GM18951 (cell line): ENCODE measurements around the gene GALNS.

Source experiments
- POLR2A ChIP-seq: IDR thresholded peaks from 4 replicates; pipeline ENCODE4 v1.6.1; 2011; ENCODE audit warnings: mild to moderate bottlenecking; ENCODE audit not compliant: insufficient read length, insufficient read depth; ENCODE audit errors: extremely low read depth
- in situ Hi-C: fragments of 300-500 bp; cut with MboI; formaldehyde crosslinking; loops from one replicate; pipeline ENCODE4 v1.12.0; 2022; ENCODE audit warnings: low sequenced_read_pairs, mixed read lengths, inconsistent platforms; ENCODE audit not compliant: unreplicated experiment

Gene GALNS

DNA sequence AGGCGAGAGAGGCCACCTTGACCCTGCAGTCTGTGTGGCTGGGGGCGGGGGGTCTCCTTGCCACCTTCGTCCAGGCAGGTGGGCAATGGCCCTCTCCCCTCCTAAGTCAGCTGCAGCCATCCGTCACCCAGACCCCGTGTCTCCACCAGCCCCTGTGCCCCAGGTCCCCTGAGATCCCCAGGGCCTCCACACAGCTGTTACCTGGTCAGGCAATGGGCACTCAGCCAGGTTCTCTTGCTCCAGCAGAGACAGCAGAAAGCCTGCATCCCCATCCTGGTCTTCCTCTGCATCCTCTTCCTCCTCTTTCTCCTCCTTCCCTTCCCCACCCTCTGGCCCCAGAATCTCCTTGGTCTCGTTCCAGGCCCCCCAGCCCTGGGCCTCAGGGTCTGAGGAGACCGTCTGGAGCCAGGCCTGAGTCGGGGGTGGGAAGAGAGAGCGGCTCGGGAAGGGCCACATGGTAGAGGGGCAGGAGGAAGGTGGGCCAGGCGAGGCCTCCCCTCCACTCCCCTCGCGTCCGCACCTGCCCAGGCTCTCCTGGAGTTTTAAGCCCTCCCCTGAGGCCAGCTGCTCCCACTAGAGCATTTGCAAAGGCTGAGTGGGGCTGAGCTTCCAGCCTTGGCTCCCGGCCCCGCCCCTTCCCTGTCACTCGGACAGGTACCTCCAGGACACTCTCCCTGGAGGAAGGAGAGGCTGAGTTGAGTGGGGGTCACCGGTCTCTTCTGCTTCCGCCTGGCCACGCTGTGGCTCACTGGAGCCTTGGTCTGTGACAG, 9.6 kb upstream of the GALNS start, which contains the start of gene PABPN1L:
PABPN1L (minus strand) TSS at position 510 of the 770 bp plus-strand sequence; CDS start at position 456, 54 bp downstream.
- in situ Hi-C loops, result no loop called here
- no peak for TF ChIP-seq POLR2A

- in situ Hi-C loops, result no loop called here
- no peak for TF ChIP-seq POLR2A
Measured at GRCh38 chr16:88865742-88866141, 9.0 kb upstream of the GALNS start.

- no peak for TF ChIP-seq POLR2A
- in situ Hi-C loops, result no loop called here
Measured at GRCh38 chr16:88865310-88865709, 8.6 kb upstream of the GALNS start.

GRCh38 chr16:88864521-88864920, 7.8 kb upstream of the GALNS start:
- TF ChIP-seq POLR2A, result no peak
- in situ Hi-C loops, result no loop called here

DNA sequence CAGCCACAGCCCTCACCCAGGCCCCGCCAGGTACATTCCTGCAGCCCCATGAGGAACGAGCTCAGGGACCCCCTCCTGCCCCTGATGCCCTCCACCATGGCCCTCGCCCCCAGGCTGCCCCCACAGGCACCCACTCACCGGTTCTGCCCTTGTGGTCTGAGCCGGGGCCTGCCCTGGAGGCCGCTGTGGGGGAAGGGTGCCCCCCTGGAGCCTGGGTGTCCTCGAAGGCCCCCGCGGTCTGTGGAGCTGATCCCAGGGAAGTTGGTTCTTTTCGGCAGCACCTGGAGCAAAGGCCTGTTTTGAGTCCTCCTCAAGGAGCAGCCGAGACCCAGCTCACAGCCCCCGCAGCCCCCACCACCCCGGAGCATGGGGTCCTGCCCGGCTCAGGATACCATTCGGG, 7.4 kb upstream of the GALNS start:
- no peak for TF ChIP-seq POLR2A
- in situ Hi-C loops, result no loop called here

DNA sequence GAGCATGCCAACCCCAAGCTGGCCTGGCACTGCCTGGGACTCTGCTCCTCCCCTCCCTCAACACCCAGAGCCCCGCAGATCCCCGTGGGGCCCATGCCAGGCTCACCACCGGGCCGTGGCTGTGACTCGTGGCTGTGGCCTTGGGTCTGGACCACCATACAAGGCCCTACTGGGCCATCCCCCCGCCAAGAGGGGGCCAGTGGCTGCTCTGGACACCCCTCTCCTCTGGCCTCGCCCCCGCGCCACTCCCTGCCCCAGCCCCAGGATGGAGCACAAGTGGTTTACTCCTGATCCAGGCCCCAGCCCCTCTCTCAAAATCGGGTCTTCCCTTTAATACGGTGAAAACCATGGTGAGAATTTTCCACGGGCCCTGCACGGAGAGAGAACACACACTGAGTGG, 6.7 kb upstream of the GALNS start:
- in situ Hi-C loops, result no loop called here
- TF ChIP-seq POLR2A, result no peak

- in situ Hi-C loops, result no loop called here
Measured at GRCh38 chr16:88862968-88863367, 6.2 kb upstream of the GALNS start.

GRCh38 chr16:88861359-88861758, 4.6 kb upstream of the GALNS start:
- in situ Hi-C loops, result no loop called here
- no peak for TF ChIP-seq POLR2A

More at GRCh38 chr16:88862968-88863367, 6.2 kb upstream of the GALNS start:
- no peak for TF ChIP-seq POLR2A

- no peak for TF ChIP-seq POLR2A
- in situ Hi-C loops, result no loop called here
Measured at GRCh38 chr16:88859381-88860091, 2.8 kb upstream of the GALNS start.

- in situ Hi-C loops, result no loop called here
- TF ChIP-seq POLR2A, result no peak
Measured at GRCh38 chr16:88857728-88858339, 1.1 kb upstream of the GALNS start.

- TF ChIP-seq POLR2A, result no peak
- in situ Hi-C loops, result no loop called here
Measured at GRCh38 chr16:88856122-88856827, 472 bp downstream of the GALNS start.

GRCh38 chr16:88855736-88856121, 1.0 kb downstream of the GALNS start:
- in situ Hi-C loops, result no loop called here

GRCh38 chr16:88855176-88855575, 1.6 kb downstream of the GALNS start:
- TF ChIP-seq POLR2A, result no peak
- in situ Hi-C loops, result no loop called here

More at GRCh38 chr16:88855736-88856121, 1.0 kb downstream of the GALNS start:
- TF ChIP-seq POLR2A, result no peak

- TF ChIP-seq POLR2A, result no peak
Measured at GRCh38 chr16:88854306-88855111, 2.2 kb downstream of the GALNS start.

More at GRCh38 chr16:88854306-88855111, 2.2 kb downstream of the GALNS start:
- in situ Hi-C loops, result no loop called here
